ENCODE measurements around the gene IGSF6. TPM values are rescaled to one million over a fixed set of nuclear protein-coding genes. Genes with fewer than 3 reads are reported as not detected.

IGSF6 gene
- total RNA-seq, 4 donors from 2014 or later, result 0.30 to 0.71 (median 0.51) TPM

- intact Hi-C loops (cut with DNase I; ENCODE audit: low total_unique reads), result no loop called here
- DNase-seq (ENCODE audit: low spot score in 2 of 2), result no peak
- TF ChIP-seq POLR2A (IDR thresholded peaks at IDR 0.05), result no peak
- TF ChIP-seq, protein P1, sequence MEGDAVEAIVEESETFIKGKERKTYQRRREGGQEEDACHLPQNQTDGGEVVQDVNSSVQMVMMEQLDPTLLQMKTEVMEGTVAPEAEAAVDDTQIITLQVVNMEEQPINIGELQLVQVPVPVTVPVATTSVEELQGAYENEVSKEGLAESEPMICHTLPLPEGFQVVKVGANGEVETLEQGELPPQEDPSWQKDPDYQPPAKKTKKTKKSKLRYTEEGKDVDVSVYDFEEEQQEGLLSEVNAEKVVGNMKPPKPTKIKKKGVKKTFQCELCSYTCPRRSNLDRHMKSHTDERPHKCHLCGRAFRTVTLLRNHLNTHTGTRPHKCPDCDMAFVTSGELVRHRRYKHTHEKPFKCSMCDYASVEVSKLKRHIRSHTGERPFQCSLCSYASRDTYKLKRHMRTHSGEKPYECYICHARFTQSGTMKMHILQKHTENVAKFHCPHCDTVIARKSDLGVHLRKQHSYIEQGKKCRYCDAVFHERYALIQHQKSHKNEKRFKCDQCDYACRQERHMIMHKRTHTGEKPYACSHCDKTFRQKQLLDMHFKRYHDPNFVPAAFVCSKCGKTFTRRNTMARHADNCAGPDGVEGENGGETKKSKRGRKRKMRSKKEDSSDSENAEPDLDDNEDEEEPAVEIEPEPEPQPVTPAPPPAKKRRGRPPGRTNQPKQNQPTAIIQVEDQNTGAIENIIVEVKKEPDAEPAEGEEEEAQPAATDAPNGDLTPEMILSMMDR (IDR thresholded peaks at IDR 0.05), result no peak
- 83% methylated on average over 3 of the region's 3 CpGs for WGBS, 2 donors
- no peak overlapping the region for H3K4me3 ChIP-seq (ENCODE audit: low read depth, poor library complexity, severe bottlenecking)
Observed at GRCh38 chr16:21667575-21667974, 15.2 kb upstream of the IGSF6 start.

DNA sequence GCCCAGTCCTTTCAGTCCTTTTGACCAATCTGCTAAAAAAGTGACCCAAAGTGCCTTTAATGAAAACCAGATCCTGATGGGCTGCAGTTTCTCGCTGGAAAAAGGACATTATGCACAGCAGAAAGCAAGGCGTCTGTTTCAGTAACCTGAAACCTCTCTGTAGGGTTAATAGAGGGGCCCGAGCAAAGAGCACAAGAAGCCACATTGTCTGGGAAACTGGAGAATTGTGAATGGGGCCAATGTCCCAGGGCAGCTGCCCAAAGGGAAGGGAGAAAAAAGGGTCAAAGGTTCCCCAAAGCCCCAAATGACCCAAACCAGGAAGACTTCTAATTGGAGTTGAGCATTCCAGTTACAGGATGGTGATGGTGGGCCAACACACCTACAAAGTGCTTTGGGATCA, 14.4 kb upstream of the IGSF6 start:
- intact Hi-C loops (cut with DNase I; ENCODE audit: low total_unique reads), result no loop called here
- WGBS, 2 donors, result 38 to 48% methylated on average over 3 of the region's 3 CpGs
- TF ChIP-seq, protein P1 (IDR thresholded peaks at IDR 0.05), result no peak
- no peak for TF ChIP-seq POLR2A (IDR thresholded peaks at IDR 0.05)
- H3K4me3 ChIP-seq (ENCODE audit: low read depth, poor library complexity, severe bottlenecking), result no peak overlapping the region
- DNase-seq (ENCODE audit: low spot score in 2 of 2), result no peak

DNA sequence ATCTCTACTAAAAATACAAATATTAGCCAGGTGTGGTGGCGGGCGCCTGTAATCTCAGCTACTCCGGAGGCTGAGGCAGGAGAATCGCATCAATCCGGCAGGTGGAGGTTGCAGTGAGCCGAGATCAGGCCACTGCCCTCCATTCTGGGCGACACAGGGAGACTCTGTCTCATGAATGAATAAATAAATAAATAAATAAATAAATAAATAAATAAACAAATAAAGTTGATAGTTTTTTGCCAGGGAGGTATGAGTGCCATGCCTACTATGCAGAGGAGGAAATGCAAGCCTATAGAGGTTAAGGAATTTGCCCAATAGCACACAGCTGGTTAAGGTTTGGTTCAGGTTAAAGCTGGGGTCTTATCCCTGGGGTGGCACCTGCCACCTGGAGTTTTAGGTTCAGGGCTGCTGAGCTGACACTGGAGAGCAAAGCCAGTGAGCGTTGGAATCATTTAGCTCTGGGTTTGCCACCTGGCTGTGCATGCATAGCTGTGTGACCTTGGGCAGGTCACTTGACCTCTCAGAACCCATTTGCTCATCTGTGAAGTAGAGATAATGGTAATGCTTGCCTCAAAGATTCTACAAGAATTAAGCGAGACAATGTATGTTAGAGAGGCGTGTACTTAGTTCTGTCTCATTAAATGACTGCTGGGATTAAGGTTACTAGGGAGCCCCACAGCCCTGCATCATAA, 12.5 kb upstream of the IGSF6 start:
- H3K4me3 ChIP-seq (ENCODE audit: low read depth, poor library complexity, severe bottlenecking), result no peak overlapping the region
- intact Hi-C loops (cut with DNase I; ENCODE audit: low total_unique reads), result no loop called here
- no peak for TF ChIP-seq POLR2A (IDR thresholded peaks at IDR 0.05)
- TF ChIP-seq, protein P1 (IDR thresholded peaks at IDR 0.05), result no peak
- 95 to 97% methylated on average over 10 of the region's 10 CpGs for WGBS, 2 donors
- DNase-seq (ENCODE audit: low spot score in 2 of 2), result no peak

GRCh38 chr16:21663889-21664647, 11.7 kb upstream of the IGSF6 start, which contains the start of gene OTOA:
OTOA (plus strand) TSS chr16:21663968; CDS start chr16:21678515, 14,547 bp downstream.
- DNase-seq (ENCODE audit: low spot score in 2 of 2), result no peak
- WGBS, 2 donors, result 9 to 11% methylated on average over 42 to 45 of the region's 45 CpGs
- intact Hi-C loops (cut with DNase I; ENCODE audit: low total_unique reads), result no loop called here
- no peak within 1 kb of the TSS for H3K4me3 ChIP-seq (ENCODE audit: low read depth, poor library complexity, severe bottlenecking)
- TF ChIP-seq, protein P1 (IDR thresholded peaks at IDR 0.05), result no peak
- no peak for TF ChIP-seq POLR2A (IDR thresholded peaks at IDR 0.05)

- no peak for DNase-seq (ENCODE audit: low spot score in 2 of 2)
- intact Hi-C loops (cut with DNase I; ENCODE audit: low total_unique reads), result no loop called here
- 87 to 95% methylated on average over 4 of the region's 4 CpGs for WGBS, 2 donors
- no peak overlapping the region for H3K4me3 ChIP-seq (ENCODE audit: low read depth, poor library complexity, severe bottlenecking)
- TF ChIP-seq POLR2A (IDR thresholded peaks at IDR 0.05), result no peak
- TF ChIP-seq, protein P1 (IDR thresholded peaks at IDR 0.05), result no peak
Observed at GRCh38 chr16:21659124-21659523, 6.7 kb upstream of the IGSF6 start.

All from lower leg skin (tissue), 4 donors.